GM18520 (cell line): ENCODE measurements around the gene ATP2B3.

ENCODE experiments used
- ATAC-seq: cut with Tn5 transposase; IDR thresholded peaks from one replicate; pipeline ENCODE4 v1.9.1; 2021; ENCODE audit not compliant: unreplicated experiment

ATP2B3 gene

GRCh38 chrX:153488231-153488914 lies 29.1 kb upstream of the ATP2B3 start:
- no peak for ATAC-seq

- ATAC-seq, result no peak
These were observed 27.1 kb upstream of the ATP2B3 start for GRCh38 chrX:153490217-153490930.

- no peak for ATAC-seq
These were observed 26.0 kb upstream of the ATP2B3 start for GRCh38 chrX:153491351-153491914.

GRCh38 chrX:153491918-153492317 lies 25.5 kb upstream of the ATP2B3 start:
- ATAC-seq, result no peak

- no peak for ATAC-seq
These were observed 24.9 kb upstream of the ATP2B3 start for GRCh38 chrX:153492543-153492942.

- no peak for ATAC-seq
These were observed 24.4 kb upstream of the ATP2B3 start for GRCh38 chrX:153493085-153493484.

GRCh38 chrX:153494061-153494460 lies 23.4 kb upstream of the ATP2B3 start:
- no peak for ATAC-seq

GRCh38 chrX:153494541-153495361 lies 22.7 kb upstream of the ATP2B3 start, which contains the start of gene BGN:
BGN (plus strand) TSS chrX:153494980; CDS start chrX:153504632, 9,652 bp downstream.
- no peak for ATAC-seq

GRCh38 chrX:153495362-153495751 lies 22.1 kb upstream of the ATP2B3 start:
- no peak for ATAC-seq

GRCh38 chrX:153495903-153496589 lies 21.4 kb upstream of the ATP2B3 start:
- no peak for ATAC-seq

GRCh38 chrX:153496590-153496959 lies 20.9 kb upstream of the ATP2B3 start:
- ATAC-seq, result no peak

GRCh38 chrX:153498453-153498852 lies 19.0 kb upstream of the ATP2B3 start:
- ATAC-seq, result no peak

GRCh38 chrX:153499341-153499740 lies 18.1 kb upstream of the ATP2B3 start:
- no peak for ATAC-seq

GRCh38 chrX:153499876-153500275 lies 17.6 kb upstream of the ATP2B3 start:
- no peak for ATAC-seq

- no peak for ATAC-seq
These were observed 16.7 kb upstream of the ATP2B3 start for GRCh38 chrX:153500676-153501280.

GRCh38 chrX:153501530-153501929 lies 15.9 kb upstream of the ATP2B3 start:
- ATAC-seq, result no peak

GRCh38 chrX:153502131-153502530 lies 15.3 kb upstream of the ATP2B3 start:
- no peak for ATAC-seq

GRCh38 chrX:153502796-153503195 lies 14.6 kb upstream of the ATP2B3 start:
- no peak for ATAC-seq

- ATAC-seq, result no peak
These were observed 12.9 kb upstream of the ATP2B3 start for GRCh38 chrX:153504445-153505016.

GRCh38 chrX:153505361-153505760 lies 12.1 kb upstream of the ATP2B3 start:
- no peak for ATAC-seq
